SK-N-SH (cell line): ENCODE measurements around the gene NLRP9. TPM values are rescaled to one million over a fixed set of nuclear protein-coding genes. Genes with fewer than 3 reads are reported as not detected.

Experiments
- CTCF ChIA-PET: fragments of 300-600, 350-600 bp; formaldehyde crosslinking; extraction: SDS; loops from one replicate; lab custom pipeline; 2021; lab: Yijun Ruan, JAX
- POLR2A ChIA-PET: fragments of 350-600 bp; sonication (Branson Sonifier 250); formaldehyde crosslinking; extraction: SDS; loops from one replicate; lab custom pipeline; 2020; ENCODE audit warnings: antibody characterized with exemption, inconsistent platforms; lab: Yijun Ruan, JAX
- DNase-seq: peaks from one replicate; pipeline ENCODE4 v3.0.0; 2012
- H2AFZ ChIP-seq: fragments of 200-600 bp; sonication (generic); 2 replicates; pipeline ENCODE4 v1.8.1; 2016; ENCODE audit warnings: antibody characterized with exemption, mild to moderate bottlenecking, low read depth
- H3F3A ChIP-seq: fragments of 200-600 bp; sonication (generic); replicated peaks from 2 replicates; pipeline ENCODE3; 2016; ENCODE audit warnings: antibody characterized with exemption, mild to moderate bottlenecking; ENCODE audit not compliant: insufficient read depth
- H3K27ac ChIP-seq, 2 experiments: fragments of 200-500 bp in 1 of 2; fragments of 200-600 bp in 1 of 2; sonication (Bioruptor generic) in 1 of 2; sonication (generic), shearing (Covaris generic) in 1 of 2; 2 replicates each; pipeline versions ENCODE4 v1.5.1 to v1.6.1; 2014 to 2016; ENCODE audit warnings: low read depth in 2 of 2, inconsistent platforms in 1 of 2, low read length in 1 of 2, mild to moderate bottlenecking in 1 of 2, mixed read lengths in 1 of 2
- H3K27me3 ChIP-seq: fragments of 200-600 bp; sonication (generic), shearing (Covaris generic); 2 replicates; pipeline ENCODE4 v1.6.1; 2016; ENCODE audit warnings: mixed run types; ENCODE audit not compliant: insufficient read depth
- H3K36me3 ChIP-seq, 2 experiments: fragments of 200-500 bp in 1 of 2; fragments of 200-600 bp in 1 of 2; sonication (Bioruptor generic) in 1 of 2; sonication (generic) in 1 of 2; replicated peaks in 1 of 2; 2 replicates each; pipeline versions ENCODE3 to v1.5.1; 2014 to 2016; ENCODE audit warnings: low read length in 1 of 2, mild to moderate bottlenecking in 1 of 2; ENCODE audit not compliant: insufficient read depth in 2 of 2, control insufficient read depth in 1 of 2
- H3K4me1 ChIP-seq, 2 experiments: fragments of 200-500 bp in 1 of 2; fragments of 200-600 bp in 1 of 2; sonication (Bioruptor generic) in 1 of 2; sonication (generic), shearing (Covaris generic) in 1 of 2; 2 replicates each; pipeline versions ENCODE4 v1.5.1 to v1.6.1; 2014 to 2016; ENCODE audit warnings: low read depth in 1 of 2, low read length in 1 of 2, mixed run types in 1 of 2; ENCODE audit not compliant: insufficient read depth in 2 of 2, control insufficient read depth in 1 of 2
- H3K4me2 ChIP-seq: fragments of 200-600 bp; sonication (generic), shearing (Covaris generic); 2 replicates; pipeline ENCODE4 v1.6.1; 2017; ENCODE audit warnings: mixed run types
- H3K4me3 ChIP-seq, 2 experiments: fragments of 200-500 bp in 1 of 2; fragments of 200-600 bp in 1 of 2; sonication (Bioruptor generic) in 1 of 2; sonication (generic), shearing (Covaris generic) in 1 of 2; 2 replicates each; pipeline versions ENCODE4 v1.5.1 to v1.8.1; 2014 to 2016; ENCODE audit warnings: low read depth in 2 of 2, inconsistent platforms in 1 of 2, low read length in 1 of 2, mild to moderate bottlenecking in 1 of 2, mixed read lengths in 1 of 2, moderate library complexity in 1 of 2
- H3K79me2 ChIP-seq: fragments of 200-600 bp; sonication (generic); 2 replicates; pipeline ENCODE4 v1.8.1; 2017; ENCODE audit warnings: mild to moderate bottlenecking; ENCODE audit not compliant: insufficient read depth
- H3K9ac ChIP-seq: fragments of 200-600 bp; sonication (generic); 2 replicates; pipeline ENCODE4 v1.6.1; 2017; ENCODE audit warnings: mixed run types
- H3K9me2 ChIP-seq: fragments of 200-600 bp; sonication (generic); 2 replicates; pipeline ENCODE4 v1.6.1; 2017; ENCODE audit warnings: mixed run types
- H3K9me3 ChIP-seq: fragments of 200-600 bp; sonication (generic); 2 replicates; pipeline ENCODE4 v1.6.1; 2017; ENCODE audit warnings: mixed run types, mild to moderate bottlenecking, moderate library complexity
- H4K20me1 ChIP-seq: fragments of 200-600 bp; sonication (generic); 2 replicates; pipeline ENCODE4 v1.6.1; 2017; ENCODE audit warnings: mild to moderate bottlenecking, mixed run types; ENCODE audit not compliant: insufficient read depth
- IRF3 ChIP-seq: fragments of 150-350 bp; IDR thresholded peaks from 2 replicates; pipeline ENCODE4 v1.6.1; 2016; ENCODE audit warnings: mild to moderate bottlenecking, low read depth, low read length
- MAX ChIP-seq: IDR thresholded peaks from 2 replicates; pipeline ENCODE4 v1.4.0; 2012; ENCODE audit warnings: low read depth
- MEF2A ChIP-seq: IDR thresholded peaks from 2 replicates; pipeline ENCODE4 v1.4.0; 2012; ENCODE audit warnings: low read depth, borderline replicate concordance
- NFIC ChIP-seq: IDR thresholded peaks from 2 replicates; pipeline ENCODE4 v1.4.0; 2012; ENCODE audit warnings: borderline replicate concordance
- POLR2AphosphoS5 ChIP-seq: IDR thresholded peaks from 2 replicates; pipeline ENCODE4 v1.6.1; 2012; ENCODE audit warnings: low read depth, low read length
- RAD21 ChIP-seq: IDR thresholded peaks from 2 replicates; pipeline ENCODE4 v1.6.1; 2012; ENCODE audit warnings: mild to moderate bottlenecking, low read length
- YY1 ChIP-seq: IDR thresholded peaks from 2 replicates; pipeline ENCODE4 v1.4.0; 2012; ENCODE audit warnings: low read depth, mild to moderate bottlenecking
- WGBS: methylation state at CpG from one replicate; pipeline ENCODE4 v1.1.6; 2017; ENCODE audit warnings: low lambda C conversion rate; 5-methylcytosine and 5-hydroxymethylcytosine counted together
- polyA plus RNA-seq, 3 experiments: library from polyadenylated mRNA; depleted of rRNA; stranded (reverse); fragments of >200 nt; gene quantifications; 2 replicates each; pipeline ENCODE4 v1.2.3, GENCODE V29; 2012
- TF ChIP-seq, protein P1 (sequence below): fragments of 150-350 bp; IDR thresholded peaks from 2 replicates; pipeline ENCODE4 v1.6.1; 2017; ENCODE audit warnings: antibody characterized with exemption, low read length, low read depth, borderline replicate concordance
- TF ChIP-seq, protein P2 (sequence below): IDR thresholded peaks from 2 replicates; pipeline ENCODE4; 2012

Gene NLRP9
- polyA plus RNA-seq, 1 of the 3 experiments (the other 2 are of a cell fraction) = not detected

DNA sequence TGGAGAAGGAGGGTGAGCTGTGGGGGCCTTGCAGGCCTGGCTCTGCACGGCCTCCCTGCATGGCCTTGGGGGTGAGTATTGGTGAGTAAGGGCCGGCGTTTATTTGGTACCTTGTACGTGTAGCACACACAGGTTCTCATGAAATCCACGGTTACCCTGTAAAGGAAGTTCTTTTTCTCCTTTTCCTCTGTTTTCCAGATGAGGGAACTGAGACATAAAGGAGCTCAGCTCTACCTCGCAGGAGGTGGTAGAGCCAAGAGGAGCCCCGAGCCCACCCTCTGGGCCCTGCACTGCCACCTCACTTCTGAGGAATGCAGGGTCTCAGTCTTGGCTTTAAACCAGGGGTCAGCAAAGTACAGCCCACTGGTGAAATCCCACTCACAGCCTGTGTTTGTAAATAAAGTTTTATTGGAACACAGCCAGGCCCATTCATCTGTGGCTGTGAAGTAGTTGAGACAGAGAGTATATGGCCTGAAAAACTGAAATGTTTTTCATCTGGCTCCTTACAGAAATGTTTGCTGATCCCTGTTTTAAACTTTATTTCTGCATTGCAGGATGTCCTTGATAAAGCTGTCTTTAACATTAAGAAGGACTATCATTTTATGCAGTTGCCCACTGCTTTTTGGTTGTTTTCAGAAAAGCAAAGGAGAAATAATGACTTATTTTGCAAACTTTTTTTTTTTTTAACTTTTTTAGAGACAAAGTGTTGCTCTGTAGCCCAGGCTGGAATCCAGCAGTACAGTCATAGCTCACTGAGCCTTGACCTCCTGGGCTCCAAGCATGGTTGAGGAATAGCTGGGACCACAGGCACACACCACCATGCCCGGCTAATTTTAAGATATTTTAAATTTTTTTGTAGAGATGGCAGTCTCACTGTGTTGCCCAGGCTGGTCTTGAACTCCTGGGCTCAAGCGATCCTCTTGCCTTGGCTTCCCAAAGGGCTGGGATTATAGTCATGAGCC, 56.8 kb downstream of the NLRP9 start:
- Histone ChIP-seq H3K27me3 (no peaks in the 10 kb centered on the region), H3F3A (no peaks in the 10 kb centered on the region), H2AFZ (no peak overlapping the region), H3K27ac (no peak overlapping the region), H3K36me3 (peaks cover 21 to 64% of the 10 kb centered on the region in 2 experiments), H3K4me2 (no peak overlapping the region), H3K9me3 (no peaks in the 10 kb centered on the region), H3K4me1 (peaks cover 0 to 15% of the 10 kb centered on the region in 2 experiments; a peak in 2 of 4 replicates), H3K79me2 (peaks cover 94% of the 10 kb centered on the region), H3K9me2 (no peaks in the 10 kb centered on the region), H4K20me1 (peaks cover 93% of the 10 kb centered on the region), H3K4me3 (no peak overlapping the region), H3K9ac (no peak overlapping the region)
- CTCF ChIA-PET = interaction anchor here (0.7 to 1.8 kb wide), 5 partner anchors 10 to 49 kb away, joined by 3 to 7 read pairs (median 4); no protein-coding TSS in a partner anchor
- POLR2A ChIA-PET = no interaction called here
- no peak for DNase-seq
- 96% methylated on average over 9 of the region's 9 CpGs for WGBS
- no peak for TF ChIP-seq MAX
- TF ChIP-seq, protein P1, sequence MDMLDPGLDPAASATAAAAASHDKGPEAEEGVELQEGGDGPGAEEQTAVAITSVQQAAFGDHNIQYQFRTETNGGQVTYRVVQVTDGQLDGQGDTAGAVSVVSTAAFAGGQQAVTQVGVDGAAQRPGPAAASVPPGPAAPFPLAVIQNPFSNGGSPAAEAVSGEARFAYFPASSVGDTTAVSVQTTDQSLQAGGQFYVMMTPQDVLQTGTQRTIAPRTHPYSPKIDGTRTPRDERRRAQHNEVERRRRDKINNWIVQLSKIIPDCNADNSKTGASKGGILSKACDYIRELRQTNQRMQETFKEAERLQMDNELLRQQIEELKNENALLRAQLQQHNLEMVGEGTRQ = no peak
- TF ChIP-seq IRF3 = no peak
- TF ChIP-seq RAD21 = no peak

- ChIA-PET CTCF (interaction anchor here (0.9 kb wide), 1 partner anchor 13 kb away, joined by 3 read pairs; no protein-coding TSS in a partner anchor), POLR2A (no interaction called here)
- Histone ChIP-seq H3K36me3 (peaks cover 21 to 57% of the 10 kb centered on the region in 2 experiments), H3K27ac (no peak overlapping the region), H3K79me2 (peaks cover 96% of the 10 kb centered on the region), H2AFZ (no peak overlapping the region), H3K4me3 (no peak overlapping the region), H3K9me3 (no peaks in the 10 kb centered on the region), H4K20me1 (peaks cover 91% of the 10 kb centered on the region), H3F3A (no peaks in the 10 kb centered on the region), H3K27me3 (no peaks in the 10 kb centered on the region), H3K4me1 (peaks cover 0 to 18% of the 10 kb centered on the region in 2 experiments; a peak in 2 of 4 replicates), H3K9ac (no peak overlapping the region), H3K4me2 (no peak overlapping the region), H3K9me2 (no peaks in the 10 kb centered on the region)
- no peak for DNase-seq
- TF ChIP-seq, protein P2, sequence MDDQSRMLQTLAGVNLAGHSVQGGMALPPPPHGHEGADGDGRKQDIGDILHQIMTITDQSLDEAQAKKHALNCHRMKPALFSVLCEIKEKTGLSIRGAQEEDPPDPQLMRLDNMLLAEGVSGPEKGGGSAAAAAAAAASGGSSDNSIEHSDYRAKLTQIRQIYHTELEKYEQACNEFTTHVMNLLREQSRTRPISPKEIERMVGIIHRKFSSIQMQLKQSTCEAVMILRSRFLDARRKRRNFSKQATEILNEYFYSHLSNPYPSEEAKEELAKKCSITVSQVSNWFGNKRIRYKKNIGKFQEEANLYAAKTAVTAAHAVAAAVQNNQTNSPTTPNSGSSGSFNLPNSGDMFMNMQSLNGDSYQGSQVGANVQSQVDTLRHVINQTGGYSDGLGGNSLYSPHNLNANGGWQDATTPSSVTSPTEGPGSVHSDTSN = no peak
- TF ChIP-seq MEF2A = no peak
- no peak for TF ChIP-seq POLR2AphosphoS5
- no peak for TF ChIP-seq YY1
- TF ChIP-seq MAX = no peak
- TF ChIP-seq IRF3 = no peak
- TF ChIP-seq NFIC = no peak
- WGBS = 86% methylated on average over 14 of the region's 20 CpGs
Observed at GRCh38 chr19:55680339-55681130, 57.7 kb downstream of the NLRP9 start.
